ENCODE data around the gene WDR90. TPM values are rescaled to one million over a fixed set of nuclear protein-coding genes. Genes with fewer than 3 reads are reported as not detected.
A peak's percentile ranks its signal among the peaks of the same experiment; 100 is the strongest.
"Not testable (repeated sequence)": the region's sequence is repeated elsewhere in the genome, so short reads cannot be mapped to it uniquely, and the experiment has no call there.

Gene WDR90
- total RNA-seq, 1 donor from 2014 or later = 77.2 TPM

- intact Hi-C loops (cut with micrococcal nuclease) = loop anchor here (1.0 kb wide), 1 partner anchor 74 kb away; no protein-coding TSS in a partner anchor
- Mint-ChIP-seq H3K27ac (no peak overlapping the region), H3K36me3 (ENCODE audit: low read depth) (no peaks in the 10 kb centered on the region), H3K9me3 (no peaks in the 10 kb centered on the region), H3K4me3 (ENCODE audit: low read depth) (no peak overlapping the region), H3K4me1 (ENCODE audit: low read depth) (peaks cover 2% of the 10 kb centered on the region), H3K27me3 (ENCODE audit: low read depth) (peaks cover 26% of the 10 kb centered on the region)
- no peak for DNase-seq (ENCODE audit: low spot score)
Measured at GRCh38 chr16:711084-711483, 61.9 kb downstream of the WDR90 start.

GRCh38 chr16:711548-712320 lies 62.6 kb downstream of the WDR90 start:
- no peak overlapping the region for H3K4me3 Mint-ChIP-seq (ENCODE audit: low read depth)
- H3K27me3 Mint-ChIP-seq (ENCODE audit: low read depth) = peaks cover 25% of the 10 kb centered on the region
- peak; percentile 65 for DNase-seq (ENCODE audit: low spot score)
- intact Hi-C loops (cut with micrococcal nuclease) = loop anchor here (1.0 kb wide), 1 partner anchor 74 kb away; no protein-coding TSS in a partner anchor
- H3K9me3 Mint-ChIP-seq = no peaks in the 10 kb centered on the region
- no peak overlapping the region for H3K27ac Mint-ChIP-seq
- H3K36me3 Mint-ChIP-seq (ENCODE audit: low read depth) = no peaks in the 10 kb centered on the region
- H3K4me1 Mint-ChIP-seq (ENCODE audit: low read depth) = peaks cover 4% of the 10 kb centered on the region

- H3K27ac Mint-ChIP-seq; H3K4me3 Mint-ChIP-seq (ENCODE audit: low read depth); intact Hi-C loops (cut with micrococcal nuclease); H3K9me3 Mint-ChIP-seq; H3K4me1 Mint-ChIP-seq (ENCODE audit: low read depth); H3K36me3 Mint-ChIP-seq (ENCODE audit: low read depth): not testable (repeated sequence)
- DNase-seq (ENCODE audit: low spot score) = peak; percentile 49
- H3K27me3 Mint-ChIP-seq (ENCODE audit: low read depth) = peaks cover 19% of the 10 kb centered on the region
Measured at GRCh38 chr16:712740-713250, 63.6 kb downstream of the WDR90 start.

GRCh38 chr16:714079-714478 lies 64.9 kb downstream of the WDR90 start:
- Mint-ChIP-seq H3K4me1 (ENCODE audit: low read depth) (peaks cover 5% of the 10 kb centered on the region), H3K4me3 (ENCODE audit: low read depth) (no peak overlapping the region), H3K9me3 (no peaks in the 10 kb centered on the region), H3K27me3 (ENCODE audit: low read depth) (peaks cover 8% of the 10 kb centered on the region), H3K36me3 (ENCODE audit: low read depth) (no peaks in the 10 kb centered on the region), H3K27ac (no peak overlapping the region)
- DNase-seq (ENCODE audit: low spot score) = no peak
- intact Hi-C loops (cut with micrococcal nuclease) = no loop called here

- H3K4me1 Mint-ChIP-seq (ENCODE audit: low read depth) = peaks cover 7% of the 10 kb centered on the region
- H3K27me3 Mint-ChIP-seq (ENCODE audit: low read depth) = peaks cover 8% of the 10 kb centered on the region
- H3K27ac Mint-ChIP-seq = no peak within 1 kb of the TSS
- H3K4me3 Mint-ChIP-seq (ENCODE audit: low read depth) = peak within 1 kb of the TSS; percentile 65
- no peaks in the 10 kb centered on the region for H3K9me3 Mint-ChIP-seq
- no peaks in the 10 kb centered on the region for H3K36me3 Mint-ChIP-seq (ENCODE audit: low read depth)
- intact Hi-C loops (cut with micrococcal nuclease) = no loop called here
- peak; percentile 86 for DNase-seq (ENCODE audit: low spot score)
Measured at GRCh38 chr16:714558-715476, 65.7 kb downstream of the WDR90 start, which contains the start of gene METRN. Gene METRN, plus strand, starts transcription at chr16:715118. Its CDS starts 172 bp downstream, at chr16:715290.

- peak overlapping the region; percentile 65 for H3K4me3 Mint-ChIP-seq (ENCODE audit: low read depth)
- no peaks in the 10 kb centered on the region for H3K9me3 Mint-ChIP-seq
- no peaks in the 10 kb centered on the region for H3K36me3 Mint-ChIP-seq (ENCODE audit: low read depth)
- H3K4me1 Mint-ChIP-seq (ENCODE audit: low read depth) = peaks cover 12% of the 10 kb centered on the region
- H3K27ac Mint-ChIP-seq = no peak overlapping the region
- intact Hi-C loops (cut with micrococcal nuclease) = no loop called here
- peaks cover 8% of the 10 kb centered on the region for H3K27me3 Mint-ChIP-seq (ENCODE audit: low read depth)
- DNase-seq (ENCODE audit: low spot score) = no peak
Measured at GRCh38 chr16:715477-716199, 66.5 kb downstream of the WDR90 start.

GRCh38 chr16:716200-716568 lies 67.0 kb downstream of the WDR90 start:
- no peak for DNase-seq (ENCODE audit: low spot score)
- no peak overlapping the region for H3K27ac Mint-ChIP-seq
- H3K9me3 Mint-ChIP-seq = no peaks in the 10 kb centered on the region
- intact Hi-C loops (cut with micrococcal nuclease) = no loop called here
- peaks cover 8% of the 10 kb centered on the region for H3K27me3 Mint-ChIP-seq (ENCODE audit: low read depth)
- peak overlapping the region; percentile 65 for H3K4me3 Mint-ChIP-seq (ENCODE audit: low read depth)
- peaks cover 12% of the 10 kb centered on the region for H3K4me1 Mint-ChIP-seq (ENCODE audit: low read depth)
- H3K36me3 Mint-ChIP-seq (ENCODE audit: low read depth) = no peaks in the 10 kb centered on the region

- no peak for DNase-seq (ENCODE audit: low spot score)
- Mint-ChIP-seq H3K4me1 (ENCODE audit: low read depth) (peaks cover 12% of the 10 kb centered on the region), H3K36me3 (ENCODE audit: low read depth) (no peaks in the 10 kb centered on the region), H3K9me3 (no peaks in the 10 kb centered on the region), H3K27me3 (ENCODE audit: low read depth) (peaks cover 8% of the 10 kb centered on the region), H3K4me3 (ENCODE audit: low read depth) (peak overlapping the region; percentile 65), H3K27ac (no peak overlapping the region)
- intact Hi-C loops (cut with micrococcal nuclease) = no loop called here
Measured at GRCh38 chr16:716768-717325, 67.7 kb downstream of the WDR90 start.

Other genes with a start within 250 kb of the WDR90 start
- gene DECR2, start 247.5 kb upstream of the WDR90 start, total RNA-seq = 18.9 and 20.9 TPM in 2 replicates
- gene RAB11FIP3, start 223.7 kb upstream of the WDR90 start, total RNA-seq = 45.7 and 47.2 TPM in 2 replicates
- gene CAPN15, start 121.7 kb upstream of the WDR90 start, total RNA-seq = 101 and 103 TPM in 2 replicates
- not detected in 2 replicates for gene PRR35, start 89.0 kb upstream of the WDR90 start, total RNA-seq
- gene NHLRC4, start 82.4 kb upstream of the WDR90 start, total RNA-seq = 1.1 and 1.3 TPM in 2 replicates
- 43.4 and 44.9 TPM in 2 replicates for gene PIGQ, start 79.4 kb upstream of the WDR90 start, total RNA-seq
- gene RAB40C, start 59.3 kb upstream of the WDR90 start, total RNA-seq = 13.4 and 16.2 TPM in 2 replicates
- 0.32 and 0.57 TPM in 2 replicates for gene WFIKKN1, start 18.4 kb upstream of the WDR90 start, total RNA-seq
- gene METTL26, start 13.1 kb upstream of the WDR90 start, total RNA-seq = 128 and 131 TPM in 2 replicates
- 62.6 and 63.1 TPM in 2 replicates for gene MCRIP2, start 7.5 kb upstream of the WDR90 start, total RNA-seq
- gene RHOT2, start 18.8 kb downstream of the WDR90 start, total RNA-seq = 156 and 158 TPM in 2 replicates
- 1.3 and 1.4 TPM in 2 replicates for gene RHBDL1, start 26.3 kb downstream of the WDR90 start, total RNA-seq
- gene STUB1, start 31.0 kb downstream of the WDR90 start, total RNA-seq = 84.1 and 91.2 TPM in 2 replicates
- gene JMJD8, start 35.0 kb downstream of the WDR90 start, total RNA-seq = 48.8 and 52.9 TPM in 2 replicates
- gene WDR24, start 41.0 kb downstream of the WDR90 start, total RNA-seq = 19.0 and 20.9 TPM in 2 replicates
- gene FBXL16, start 56.4 kb downstream of the WDR90 start, total RNA-seq = 5.8 and 6.4 TPM in 2 replicates
- 30.0 and 31.7 TPM in 2 replicates for gene METRN, start 65.8 kb downstream of the WDR90 start, total RNA-seq
- gene ANTKMT, start 71.8 kb downstream of the WDR90 start, total RNA-seq = 52.8 and 54.4 TPM in 2 replicates
- 7.3 and 8.3 TPM in 2 replicates for gene CCDC78, start 77.1 kb downstream of the WDR90 start, total RNA-seq
- 18.5 and 21.4 TPM in 2 replicates for gene HAGHL, start 77.7 kb downstream of the WDR90 start, total RNA-seq
- 42.8 and 43.4 TPM in 2 replicates for gene CIAO3, start 91.6 kb downstream of the WDR90 start, total RNA-seq
- gene MSLN, start 111.4 kb downstream of the WDR90 start, total RNA-seq = not detected in 2 replicates
- gene RPUSD1, start 139.0 kb downstream of the WDR90 start, total RNA-seq = 35.1 and 35.3 TPM in 2 replicates
- gene CHTF18, start 139.3 kb downstream of the WDR90 start, total RNA-seq = 108 and 119 TPM in 2 replicates
- gene GNG13, start 151.4 kb downstream of the WDR90 start, total RNA-seq = not detected in 2 replicates

Data from activated T-helper 2 cell treated with anti-CD3 and anti-CD28 coated beads, Interferon-gamma antibody, Interleukin-2, Interleukin-4, amounts not matched to agents 10 μg/mL and 5 μg/mL and 100 μg/mL, durations not matched to agents 14 hours and 24 hours and 36 hours (primary cell).